Activated CD8-positive, alpha-beta T cell treated with anti-CD3 and anti-CD28 coated beads for 36 hours (primary cell): Measurements from ENCODE around the gene HSPB6. TPM values are rescaled to one million over a fixed set of nuclear protein-coding genes. Genes with fewer than 3 reads are reported as not detected.

Source experiments
- ATAC-seq: fragments of 200-7000 bp; cut with Tn5 transposase; one replicate; pipeline ENCODE4 v1.10.0; 2021; ENCODE audit warnings: mild to moderate bottlenecking, moderate library complexity
- CTCF ChIA-PET: fragments of 350-600 bp; sonication (Branson Sonifier 250); formaldehyde crosslinking; loops from one replicate; lab custom pipeline; 2021; ENCODE audit warnings: antibody characterized with exemption; lab: Charles Lee
- POLR2A ChIA-PET: fragments of 350-600 bp; sonication (Branson Sonifier 250); formaldehyde crosslinking; loops from one replicate; lab custom pipeline; 2021; ENCODE audit warnings: antibody characterized with exemption; lab: Charles Lee
- DNase-seq: peaks from one replicate; pipeline ENCODE4 v3.0.0-alpha.2; 2020
- H3K27ac Mint-ChIP-seq: one replicate; pipeline ENCODE4 v1.8.0; 2021; ENCODE audit warnings: mild to moderate bottlenecking, mixed read lengths
- H3K27me3 Mint-ChIP-seq: one replicate; pipeline ENCODE4 v1.8.0; 2021; ENCODE audit warnings: mixed read lengths
- H3K36me3 Mint-ChIP-seq: one replicate; pipeline ENCODE4 v1.8.0; 2021; ENCODE audit warnings: low read depth, mixed read lengths
- H3K4me1 Mint-ChIP-seq: one replicate; pipeline ENCODE4 v1.8.0; 2021; ENCODE audit warnings: low read depth, mixed read lengths
- H3K4me3 Mint-ChIP-seq: one replicate; pipeline ENCODE4 v1.8.0; 2021; ENCODE audit warnings: mild to moderate bottlenecking, moderate library complexity, mixed read lengths
- H3K9me3 Mint-ChIP-seq: one replicate; pipeline ENCODE4 v1.8.0; 2021; ENCODE audit warnings: mixed read lengths
- CTCF ChIP-seq: fragments of 200-600 bp; IDR thresholded peaks from one replicate; pipeline ENCODE4 v1.8.0; 2022; ENCODE audit warnings: antibody characterized with exemption, mild to moderate bottlenecking
- intact Hi-C: fragments of 100-400 bp; cut with micrococcal nuclease; formaldehyde crosslinking; loops from one replicate; pipeline ENCODE4 v1.10.0; 2022
- total RNA-seq, 2 experiments: library from RNA; stranded (reverse); gene quantifications; one replicate each; pipeline ENCODE4 v1.2.3, GENCODE V29; 2021

The HSPB6 gene
- total RNA-seq, 2 experiments from 2014 or later, result 0.85 to 0.95 TPM

- POLR2A ChIA-PET, result interaction anchor here (1.0 to 5.6 kb wide), 7 partner anchors 9 to 28 kb away, joined by 3 to 105 read pairs (median 6); partner anchors contain the start of genes KMT2B and LIN37
- H3K27me3 Mint-ChIP-seq, result no peaks in the 10 kb centered on the region
- intact Hi-C loops, result loop anchor here (5.0 kb wide), 1 partner anchor 46 kb away; no protein-coding TSS in a partner anchor
- peak overlapping the region; percentile 87 for H3K4me3 Mint-ChIP-seq
- CTCF ChIA-PET, result interaction anchor here (1.6 to 3.1 kb wide), 3 partner anchors 41 to 82 kb away, joined by 6 to 15 read pairs (median 9); no protein-coding TSS in a partner anchor
- peaks cover 17% of the 10 kb centered on the region for H3K4me1 Mint-ChIP-seq
- H3K36me3 Mint-ChIP-seq, result peaks cover 50% of the 10 kb centered on the region
- no peak for TF ChIP-seq CTCF
- H3K9me3 Mint-ChIP-seq, result no peaks in the 10 kb centered on the region
- ATAC-seq (no peak), DNase-seq (no peak)
- H3K27ac Mint-ChIP-seq, result peak overlapping the region; percentile 66
Observed at GRCh38 chr19:35738021-35738886, 18.6 kb downstream of the HSPB6 start.

- ChIA-PET CTCF (interaction anchor here (0.6 to 1.6 kb wide), 7 partner anchors 8 to 82 kb away, joined by 3 to 9 read pairs (median 4); partner anchors contain the start of genes LIN37, PSENEN and U2AF1L4), POLR2A (interaction anchor here (0.5 to 5.6 kb wide), 10 partner anchors 8 to 119 kb away, joined by 3 to 105 read pairs (median 4); partner anchors contain the start of genes KIRREL2, KMT2B and PSENEN)
- Mint-ChIP-seq H3K4me3 (no peak overlapping the region), H3K9me3 (no peaks in the 10 kb centered on the region), H3K36me3 (peaks cover 42% of the 10 kb centered on the region), H3K4me1 (peaks cover 11% of the 10 kb centered on the region), H3K27me3 (no peaks in the 10 kb centered on the region), H3K27ac (peak overlapping the region; percentile 77)
- DNase-seq, result peak; percentile 64
- no peak for ATAC-seq
- intact Hi-C loops, result loop anchor here (5.0 kb wide), 1 partner anchor 45 kb away; no protein-coding TSS in a partner anchor
- peak; percentile 25 for TF ChIP-seq CTCF
Observed at GRCh38 chr19:35736913-35737886, 19.6 kb downstream of the HSPB6 start.

- Mint-ChIP-seq H3K9me3 (no peaks in the 10 kb centered on the region), H3K4me3 (no peak overlapping the region), H3K4me1 (peaks cover 13% of the 10 kb centered on the region), H3K27ac (peak overlapping the region; percentile 64), H3K36me3 (peaks cover 42% of the 10 kb centered on the region), H3K27me3 (no peaks in the 10 kb centered on the region)
- no peak for TF ChIP-seq CTCF
- ChIA-PET CTCF (no interaction called here), POLR2A (interaction anchor here (0.7 to 5.6 kb wide), 3 partner anchors 10 to 22 kb away, joined by 3 to 105 read pairs (median 4); partner anchors contain the start of genes KMT2B and U2AF1L4)
- DNase-seq (no peak), ATAC-seq (no peak)
- intact Hi-C loops, result loop anchor here (5.0 kb wide), 1 partner anchor 43 kb away; no protein-coding TSS in a partner anchor
Observed at GRCh38 chr19:35734889-35735288, 21.9 kb downstream of the HSPB6 start.

GRCh38 chr19:35734273-35734672, 22.6 kb downstream of the HSPB6 start:
- CTCF ChIA-PET, result no interaction called here
- Mint-ChIP-seq H3K4me3 (no peak overlapping the region), H3K9me3 (no peaks in the 10 kb centered on the region), H3K27me3 (no peaks in the 10 kb centered on the region), H3K36me3 (peaks cover 48% of the 10 kb centered on the region), H3K4me1 (peaks cover 11% of the 10 kb centered on the region), H3K27ac (peak overlapping the region; percentile 64)
- no peak for TF ChIP-seq CTCF
- ATAC-seq, result no peak
- POLR2A ChIA-PET, result interaction anchor here (1.7 to 5.6 kb wide), 2 partner anchors 12 to 19 kb away, joined by 4 to 105 read pairs; partner anchors contain the start of gene KMT2B
- intact Hi-C loops, result no loop called here
- DNase-seq, result no peak
